Suprapubic skin (tissue), 4 donors: Measurements from ENCODE around the gene REEP6.

ENCODE experiments used
- CTCF ChIP-seq, 2 donors: fragments of 200-600 bp in 1 of 2; fragments of 450-650 bp in 1 of 2; sonication (generic) in 1 of 2; IDR thresholded peaks; one replicate each; pipeline ENCODE4 v1.5.1; 2016 to 2019; ENCODE audit warnings: antibody characterized with exemption in 2 of 2, mild to moderate bottlenecking in 1 of 2, moderate library complexity in 1 of 2
- EP300 ChIP-seq: sonication (generic); formaldehyde crosslinking; IDR thresholded peaks from one replicate; pipeline ENCODE4 v1.6.1; 2017; ENCODE audit warnings: antibody characterized with exemption
- POLR2A ChIP-seq, 2 donors: fragments of 450-650 bp; IDR thresholded peaks; one replicate each; pipeline ENCODE4 v1.6.1; 2017; ENCODE audit warnings: antibody characterized with exemption in 2 of 2, mild to moderate bottlenecking in 2 of 2, moderate library complexity in 2 of 2
- POLR2AphosphoS5 ChIP-seq, 3 donors: sonication (generic); formaldehyde crosslinking; IDR thresholded peaks; one replicate each; pipeline ENCODE4 v1.6.1; 2017; ENCODE audit warnings: antibody characterized with exemption in 3 of 3

GRCh38 chr19:1469255-1470054 lies 21.5 kb upstream of the REEP6 start:
- TF ChIP-seq POLR2A (IDR thresholded peaks at IDR 0.05) (no peak), CTCF (IDR thresholded peaks at IDR 0.05) (no peak), EP300 (no peak), POLR2AphosphoS5 (IDR thresholded peaks at IDR 0.05) (no peak)
